GM12878 (cell line): ENCODE results near the gene IDI1.
"Not testable (repeated sequence)": the region's sequence is repeated elsewhere in the genome, so short reads cannot be mapped to it uniquely, and the experiment has no call there.

Source experiments
- CBX5 ChIP-seq: sonication (generic); IDR thresholded peaks from 2 replicates; pipeline ENCODE4 v1.6.1; 2016; ENCODE audit warnings: low read depth, moderate library complexity, mild to moderate bottlenecking, inconsistent platforms
- CEBPB ChIP-seq, 2 experiments: fragments of 150-350 bp in 1 of 2; IDR thresholded peaks; 2 replicates each; pipeline ENCODE4 v1.6.1; 2012 to 2014; ENCODE audit warnings: low read depth in 2 of 2, low read length in 2 of 2, borderline replicate concordance in 1 of 2, inconsistent platforms in 1 of 2
- ETV6 ChIP-seq, 2 experiments: fragments of 450-650 bp in 1 of 2; IDR thresholded peaks in 1 of 2; conservative IDR thresholded peaks in 1 of 2; 2 replicates each; pipeline ENCODE4 v1.6.1; 2014; ENCODE audit warnings: antibody characterized with exemption in 1 of 2, borderline replicate concordance in 1 of 2, low read depth in 1 of 2, mild to moderate bottlenecking in 1 of 2, moderate library complexity in 1 of 2
- NR2C1 ChIP-seq: fragments of 450-650 bp; IDR thresholded peaks from 2 replicates; pipeline ENCODE4 v1.6.1; 2017; ENCODE audit warnings: antibody characterized with exemption, mild to moderate bottlenecking, moderate library complexity
- POLR2A ChIP-seq: IDR thresholded peaks from 2 replicates; pipeline ENCODE4 v1.6.1; 2011; ENCODE audit warnings: low read depth, mild to moderate bottlenecking, low read length
- POLR2AphosphoS5 ChIP-seq: IDR thresholded peaks from 2 replicates; pipeline ENCODE4 v1.6.1; 2011; ENCODE audit warnings: mild to moderate bottlenecking, low read length, inconsistent platforms
- RUNX3 ChIP-seq: IDR thresholded peaks from 2 replicates; pipeline ENCODE4 v1.6.1; 2012; ENCODE audit warnings: low read length, inconsistent platforms
- SPI1 ChIP-seq: IDR thresholded peaks from 2 replicates; pipeline ENCODE4 v1.6.1; 2011; ENCODE audit warnings: low read depth, mild to moderate bottlenecking, low read length, moderate library complexity, borderline replicate concordance; ENCODE audit not compliant: insufficient read depth
- TAF1 ChIP-seq: IDR thresholded peaks from 2 replicates; pipeline ENCODE4 v1.6.1; 2011; ENCODE audit warnings: mild to moderate bottlenecking, low read depth, low read length, borderline replicate concordance
- TF ChIP-seq, protein P1 (sequence below), 3 experiments: IDR thresholded peaks in 2 of 3; conservative IDR thresholded peaks in 1 of 3; 2 replicates each; pipeline ENCODE4 v1.5.1; 2011; ENCODE audit warnings: low read depth in 3 of 3, low read length in 3 of 3, mild to moderate bottlenecking in 3 of 3, control low read depth in 2 of 3, moderate library complexity in 2 of 3, inconsistent platforms in 1 of 3, mixed read lengths in 1 of 3; ENCODE audit not compliant: control insufficient read depth in 2 of 3, insufficient read depth in 1 of 3; ENCODE audit errors: extremely low read depth in 1 of 3
- TF ChIP-seq, protein P2 (sequence below): fragments of 450-650 bp; IDR thresholded peaks from 2 replicates; pipeline ENCODE4 v1.6.1; 2016; ENCODE audit warnings: mild to moderate bottlenecking, moderate library complexity, borderline replicate concordance
- TF ChIP-seq, protein P3 (sequence below): IDR thresholded peaks from 2 replicates; pipeline ENCODE4 v1.6.1; 2011; ENCODE audit warnings: borderline replicate concordance, low read depth, mild to moderate bottlenecking, moderate library complexity, mixed read lengths, low read length; ENCODE audit not compliant: insufficient read depth; ENCODE audit errors: extremely low read length

DNA sequence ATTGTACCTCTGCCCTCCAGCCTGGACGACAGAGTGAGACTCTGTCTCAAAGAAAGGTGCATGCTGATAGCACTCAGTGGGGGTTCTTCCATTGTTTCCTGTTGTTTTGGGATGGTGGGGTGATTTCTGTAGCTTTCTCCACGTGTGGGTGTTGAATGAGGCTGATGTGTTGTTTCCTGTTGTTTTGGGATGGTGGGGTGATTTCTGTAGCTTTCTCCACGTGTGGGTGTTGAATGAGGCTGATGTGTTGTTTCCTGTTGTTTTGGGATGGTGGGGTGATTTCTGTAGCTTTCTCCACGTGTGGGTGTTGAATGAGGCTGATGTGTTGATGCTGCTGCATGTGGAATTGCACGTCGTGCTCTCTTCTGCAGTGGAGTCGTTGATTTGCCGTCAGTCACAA, 39.0 kb downstream of the IDI1 start:
- TF ChIP-seq NR2C1; POLR2AphosphoS5; RUNX3; POLR2A; SPI1; CBX5; CEBPB (IDR thresholded peaks at IDR 0.05; ENCODE audit: borderline replicate concordance in 1 of 2, low read depth in 2 of 2, low read length in 2 of 2); TAF1; ETV6 (conservative IDR thresholded peaks at IDR 0.05 in 1 of 2, IDR thresholded peaks at IDR 0.05 in 1 of 2; ENCODE audit: borderline replicate concordance in 1 of 2, low read depth in 1 of 2): not testable (repeated sequence)
- TF ChIP-seq, protein P1, sequence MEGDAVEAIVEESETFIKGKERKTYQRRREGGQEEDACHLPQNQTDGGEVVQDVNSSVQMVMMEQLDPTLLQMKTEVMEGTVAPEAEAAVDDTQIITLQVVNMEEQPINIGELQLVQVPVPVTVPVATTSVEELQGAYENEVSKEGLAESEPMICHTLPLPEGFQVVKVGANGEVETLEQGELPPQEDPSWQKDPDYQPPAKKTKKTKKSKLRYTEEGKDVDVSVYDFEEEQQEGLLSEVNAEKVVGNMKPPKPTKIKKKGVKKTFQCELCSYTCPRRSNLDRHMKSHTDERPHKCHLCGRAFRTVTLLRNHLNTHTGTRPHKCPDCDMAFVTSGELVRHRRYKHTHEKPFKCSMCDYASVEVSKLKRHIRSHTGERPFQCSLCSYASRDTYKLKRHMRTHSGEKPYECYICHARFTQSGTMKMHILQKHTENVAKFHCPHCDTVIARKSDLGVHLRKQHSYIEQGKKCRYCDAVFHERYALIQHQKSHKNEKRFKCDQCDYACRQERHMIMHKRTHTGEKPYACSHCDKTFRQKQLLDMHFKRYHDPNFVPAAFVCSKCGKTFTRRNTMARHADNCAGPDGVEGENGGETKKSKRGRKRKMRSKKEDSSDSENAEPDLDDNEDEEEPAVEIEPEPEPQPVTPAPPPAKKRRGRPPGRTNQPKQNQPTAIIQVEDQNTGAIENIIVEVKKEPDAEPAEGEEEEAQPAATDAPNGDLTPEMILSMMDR (IDR thresholded peaks at IDR 0.05 in 2 of 3, conservative IDR thresholded peaks at IDR 0.05 in 1 of 3; ENCODE audit: control insufficient read depth in 2 of 3, extremely low read depth in 1 of 3, insufficient read depth in 1 of 3, low read depth in 3 of 3, low read length in 3 of 3) = not testable (repeated sequence)
- TF ChIP-seq, protein P2, sequence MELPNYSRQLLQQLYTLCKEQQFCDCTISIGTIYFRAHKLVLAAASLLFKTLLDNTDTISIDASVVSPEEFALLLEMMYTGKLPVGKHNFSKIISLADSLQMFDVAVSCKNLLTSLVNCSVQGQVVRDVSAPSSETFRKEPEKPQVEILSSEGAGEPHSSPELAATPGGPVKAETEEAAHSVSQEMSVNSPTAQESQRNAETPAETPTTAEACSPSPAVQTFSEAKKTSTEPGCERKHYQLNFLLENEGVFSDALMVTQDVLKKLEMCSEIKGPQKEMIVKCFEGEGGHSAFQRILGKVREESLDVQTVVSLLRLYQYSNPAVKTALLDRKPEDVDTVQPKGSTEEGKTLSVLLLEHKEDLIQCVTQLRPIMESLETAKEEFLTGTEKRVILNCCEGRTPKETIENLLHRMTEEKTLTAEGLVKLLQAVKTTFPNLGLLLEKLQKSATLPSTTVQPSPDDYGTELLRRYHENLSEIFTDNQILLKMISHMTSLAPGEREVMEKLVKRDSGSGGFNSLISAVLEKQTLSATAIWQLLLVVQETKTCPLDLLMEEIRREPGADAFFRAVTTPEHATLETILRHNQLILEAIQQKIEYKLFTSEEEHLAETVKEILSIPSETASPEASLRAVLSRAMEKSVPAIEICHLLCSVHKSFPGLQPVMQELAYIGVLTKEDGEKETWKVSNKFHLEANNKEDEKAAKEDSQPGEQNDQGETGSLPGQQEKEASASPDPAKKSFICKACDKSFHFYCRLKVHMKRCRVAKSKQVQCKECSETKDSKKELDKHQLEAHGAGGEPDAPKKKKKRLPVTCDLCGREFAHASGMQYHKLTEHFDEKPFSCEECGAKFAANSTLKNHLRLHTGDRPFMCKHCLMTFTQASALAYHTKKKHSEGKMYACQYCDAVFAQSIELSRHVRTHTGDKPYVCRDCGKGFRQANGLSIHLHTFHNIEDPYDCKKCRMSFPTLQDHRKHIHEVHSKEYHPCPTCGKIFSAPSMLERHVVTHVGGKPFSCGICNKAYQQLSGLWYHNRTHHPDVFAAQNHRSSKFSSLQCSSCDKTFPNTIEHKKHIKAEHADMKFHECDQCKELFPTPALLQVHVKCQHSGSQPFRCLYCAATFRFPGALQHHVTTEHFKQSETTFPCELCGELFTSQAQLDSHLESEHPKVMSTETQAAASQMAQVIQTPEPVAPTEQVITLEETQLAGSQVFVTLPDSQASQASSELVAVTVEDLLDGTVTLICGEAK = not testable (repeated sequence)
- TF ChIP-seq, protein P3, sequence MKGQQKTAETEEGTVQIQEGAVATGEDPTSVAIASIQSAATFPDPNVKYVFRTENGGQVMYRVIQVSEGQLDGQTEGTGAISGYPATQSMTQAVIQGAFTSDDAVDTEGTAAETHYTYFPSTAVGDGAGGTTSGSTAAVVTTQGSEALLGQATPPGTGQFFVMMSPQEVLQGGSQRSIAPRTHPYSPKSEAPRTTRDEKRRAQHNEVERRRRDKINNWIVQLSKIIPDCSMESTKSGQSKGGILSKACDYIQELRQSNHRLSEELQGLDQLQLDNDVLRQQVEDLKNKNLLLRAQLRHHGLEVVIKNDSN = not testable (repeated sequence)
